GM12874 (cell line): ENCODE results near the gene SLC2A1.

Source experiments
- TF ChIP-seq, protein P1 (sequence below): IDR thresholded peaks from 2 replicates; pipeline ENCODE4 v1.5.1; 2011; ENCODE audit warnings: low read depth, mild to moderate bottlenecking, control low read depth, low read length, moderate library complexity; ENCODE audit not compliant: insufficient read depth

SLC2A1 gene

DNA sequence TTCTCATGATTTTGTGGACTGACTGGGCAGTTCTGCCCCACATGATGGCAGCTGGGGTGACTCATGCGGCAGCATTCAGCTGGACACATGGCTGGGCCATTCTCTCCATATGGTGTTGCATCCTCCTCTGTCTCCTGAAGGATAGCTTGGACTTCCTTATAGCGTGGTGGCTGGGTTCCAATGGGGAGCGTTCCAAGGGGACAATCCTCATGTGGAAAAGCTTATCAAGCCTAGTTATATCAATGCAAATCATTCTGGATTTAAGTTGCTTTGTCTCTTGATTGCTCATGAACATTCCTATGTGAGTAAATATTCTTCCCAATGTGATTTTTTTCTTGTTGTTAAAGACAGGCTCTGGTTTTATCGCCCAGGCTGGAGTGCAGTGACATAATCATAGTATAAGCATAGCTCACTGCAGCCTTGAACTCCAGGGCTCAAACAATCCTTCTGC, 13.2 kb upstream of the SLC2A1 start:
- TF ChIP-seq, protein P1, sequence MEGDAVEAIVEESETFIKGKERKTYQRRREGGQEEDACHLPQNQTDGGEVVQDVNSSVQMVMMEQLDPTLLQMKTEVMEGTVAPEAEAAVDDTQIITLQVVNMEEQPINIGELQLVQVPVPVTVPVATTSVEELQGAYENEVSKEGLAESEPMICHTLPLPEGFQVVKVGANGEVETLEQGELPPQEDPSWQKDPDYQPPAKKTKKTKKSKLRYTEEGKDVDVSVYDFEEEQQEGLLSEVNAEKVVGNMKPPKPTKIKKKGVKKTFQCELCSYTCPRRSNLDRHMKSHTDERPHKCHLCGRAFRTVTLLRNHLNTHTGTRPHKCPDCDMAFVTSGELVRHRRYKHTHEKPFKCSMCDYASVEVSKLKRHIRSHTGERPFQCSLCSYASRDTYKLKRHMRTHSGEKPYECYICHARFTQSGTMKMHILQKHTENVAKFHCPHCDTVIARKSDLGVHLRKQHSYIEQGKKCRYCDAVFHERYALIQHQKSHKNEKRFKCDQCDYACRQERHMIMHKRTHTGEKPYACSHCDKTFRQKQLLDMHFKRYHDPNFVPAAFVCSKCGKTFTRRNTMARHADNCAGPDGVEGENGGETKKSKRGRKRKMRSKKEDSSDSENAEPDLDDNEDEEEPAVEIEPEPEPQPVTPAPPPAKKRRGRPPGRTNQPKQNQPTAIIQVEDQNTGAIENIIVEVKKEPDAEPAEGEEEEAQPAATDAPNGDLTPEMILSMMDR, result no peak

- TF ChIP-seq, protein P1, result no peak
Measured at GRCh38 chr1:42970143-42970542, 11.5 kb upstream of the SLC2A1 start.

DNA sequence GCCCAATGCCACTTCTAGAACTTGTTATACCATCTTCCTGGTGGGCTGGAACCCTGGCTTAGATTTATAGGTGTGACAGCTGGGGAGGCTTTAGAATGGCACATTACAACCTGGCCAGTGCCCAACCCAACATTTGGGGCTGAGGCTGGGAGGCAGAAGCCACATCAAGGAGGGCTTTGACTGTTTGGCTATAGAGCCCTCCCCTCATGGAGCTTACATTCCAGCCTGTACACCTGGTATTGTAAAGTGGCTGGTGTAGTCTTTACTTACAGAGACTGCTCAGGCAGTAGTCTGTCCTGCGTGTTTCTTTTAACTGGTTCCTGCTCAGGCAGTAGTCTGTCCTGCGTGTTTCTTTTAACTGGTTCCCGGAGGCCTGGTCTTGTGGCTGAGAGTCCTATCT, 10.0 kb upstream of the SLC2A1 start:
- TF ChIP-seq, protein P1, result no peak

GRCh38 chr1:42966688-42967612, 8.3 kb upstream of the SLC2A1 start:
- TF ChIP-seq, protein P1, result no peak

GRCh38 chr1:42965378-42965777, 6.7 kb upstream of the SLC2A1 start:
- TF ChIP-seq, protein P1, result no peak

DNA sequence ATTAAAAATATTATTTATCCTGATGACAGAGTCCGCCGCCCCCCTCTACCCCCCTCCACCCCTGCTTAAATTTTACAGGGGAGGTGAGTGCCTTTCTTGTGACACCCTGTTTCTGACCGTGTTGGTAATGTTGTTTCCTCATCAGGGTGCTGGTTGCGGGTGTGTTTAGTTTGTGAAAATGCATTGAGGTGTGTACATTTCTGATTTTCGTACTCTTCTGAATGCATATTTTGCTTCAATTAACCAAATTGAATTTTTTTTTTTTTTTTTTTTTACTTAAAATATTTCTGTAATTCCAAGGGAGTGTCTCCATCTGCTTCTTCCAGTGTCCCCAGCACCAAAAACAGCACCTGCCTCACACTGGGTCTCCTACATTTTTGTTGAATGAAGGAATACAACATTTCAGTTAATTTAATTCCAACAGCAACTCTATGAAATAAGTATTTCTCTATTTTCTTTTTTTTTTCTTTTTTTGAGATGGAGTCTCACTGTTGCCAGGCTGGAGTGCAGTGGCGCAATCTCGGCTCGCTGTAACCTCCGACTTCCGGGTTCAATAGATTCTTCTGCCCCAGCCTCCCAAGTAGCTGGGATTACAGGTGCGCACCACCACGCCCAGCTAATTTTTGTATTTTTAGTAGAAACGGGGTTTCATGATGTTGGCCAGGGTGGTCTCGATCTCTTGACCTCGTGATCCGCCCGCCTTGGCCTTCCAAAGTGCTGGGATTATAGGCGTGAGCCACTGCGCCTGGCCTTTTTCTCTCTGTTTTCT, 5.6 kb upstream of the SLC2A1 start:
- TF ChIP-seq, protein P1, result no peak

DNA sequence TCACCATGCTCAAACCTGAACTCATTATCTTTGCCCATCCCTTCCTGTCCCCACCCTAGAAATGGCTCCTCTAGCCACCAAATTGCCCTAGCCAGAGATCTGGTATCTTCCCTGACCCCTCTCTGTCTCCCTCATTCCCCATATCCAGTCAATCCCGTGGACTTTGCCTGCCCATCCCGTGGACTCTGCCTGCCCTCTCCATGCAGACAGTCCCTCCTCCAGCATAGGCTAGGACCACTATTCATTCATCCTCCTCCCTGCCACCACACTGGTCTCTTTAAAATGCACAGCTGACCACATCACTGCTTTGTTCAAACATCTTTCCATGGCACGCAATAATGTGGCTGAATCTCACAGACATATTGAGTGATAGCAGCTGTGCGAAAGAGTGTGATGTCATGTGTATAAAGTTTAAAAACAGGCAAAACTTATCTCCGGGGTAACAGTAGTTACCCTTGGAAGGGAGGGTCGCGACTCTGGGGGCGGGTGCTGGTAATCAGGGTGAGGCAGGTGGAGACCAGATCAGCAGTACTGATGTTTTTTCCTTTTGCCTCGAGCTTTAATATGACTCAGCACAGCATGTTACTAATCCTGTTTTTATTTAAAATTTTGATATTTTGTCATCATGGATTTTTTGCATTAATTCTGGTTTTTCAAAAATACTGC, 4.8 kb upstream of the SLC2A1 start:
- TF ChIP-seq, protein P1, result no peak
